NCI-H226 (cell line): ENCODE data around the gene C1QL4.
A peak's percentile ranks its signal among the peaks of the same experiment; 100 is the strongest.
"Not testable (repeated sequence)": the region's sequence is repeated elsewhere in the genome, so short reads cannot be mapped to it uniquely, and the experiment has no call there.

Experiments used
- DNase-seq: peaks from one replicate; pipeline ENCODE4 v3.0.0-alpha.2; 2015

C1QL4 gene

DNA sequence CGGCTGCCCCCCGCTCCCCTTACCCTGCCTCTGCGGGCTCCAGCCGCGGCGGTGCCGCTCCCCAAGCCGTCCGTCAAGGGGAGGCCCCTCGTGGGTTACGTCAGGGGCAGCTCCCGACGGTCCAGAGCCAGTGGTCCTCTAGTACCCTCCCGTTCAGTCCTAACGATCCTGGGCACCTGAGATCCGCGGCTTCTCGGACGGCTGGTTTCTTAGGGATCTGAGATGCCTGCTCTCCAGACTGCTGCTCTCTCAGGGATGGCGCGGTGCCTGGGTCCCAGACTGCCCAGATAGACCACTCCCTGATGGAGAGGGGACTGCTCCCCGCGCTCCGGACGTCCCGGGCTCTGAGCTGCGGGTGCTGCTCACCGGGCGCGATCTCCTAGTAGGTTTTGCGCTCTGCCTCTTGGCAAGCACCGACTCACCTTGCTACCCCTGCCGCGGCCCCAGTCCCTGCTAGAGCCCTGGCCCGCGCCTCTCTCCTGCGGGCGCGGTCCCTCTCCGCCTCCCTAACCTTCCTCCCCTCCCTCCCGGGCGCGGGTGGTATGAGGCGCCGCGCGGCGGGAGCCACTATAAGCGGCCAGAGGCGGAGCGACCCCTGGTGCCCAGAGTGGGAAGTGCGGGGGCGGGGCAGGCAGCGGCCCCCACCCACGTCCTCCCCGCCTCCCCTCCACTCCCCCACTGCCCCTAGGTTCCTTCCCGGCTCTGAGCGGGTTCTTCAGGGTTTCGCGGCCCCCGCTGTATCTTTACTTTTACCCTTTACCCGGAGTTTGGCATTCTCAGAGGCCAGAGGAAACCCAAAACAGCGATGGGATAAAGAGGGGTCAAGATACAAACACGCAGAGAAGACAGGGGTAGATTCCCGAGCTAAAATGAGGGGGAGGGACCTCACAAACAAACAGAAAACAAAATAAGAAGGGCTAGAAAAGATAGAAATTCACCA lies at the start of gene C1QL4:
C1QL4 (minus strand) TSS at position 544 of the 940 bp plus-strand sequence. CDS start 711 bp downstream, outside the sequence.
- DNase-seq, result peak; percentile 73

DNA sequence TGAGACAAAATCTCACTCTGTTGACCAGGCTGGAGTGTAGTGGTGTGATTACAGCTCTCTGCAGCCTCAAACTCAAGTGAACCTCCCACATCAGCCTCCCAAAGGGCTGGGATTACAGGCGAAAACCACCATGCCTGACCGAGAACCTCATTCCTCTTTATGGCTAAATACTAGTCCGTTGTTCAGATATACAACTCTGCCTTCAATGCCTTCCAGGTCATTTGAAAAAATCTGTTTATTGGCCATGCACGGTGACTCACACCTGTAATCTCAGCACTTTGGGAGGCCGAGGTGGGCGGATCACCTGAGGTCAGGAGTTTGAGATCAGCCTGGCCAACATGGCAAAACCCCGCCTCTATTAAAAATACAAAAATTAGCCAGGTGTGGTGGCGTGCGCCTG lies 43.2 kb upstream of the C1QL4 start:
- DNase-seq, result not testable (repeated sequence)

DNA sequence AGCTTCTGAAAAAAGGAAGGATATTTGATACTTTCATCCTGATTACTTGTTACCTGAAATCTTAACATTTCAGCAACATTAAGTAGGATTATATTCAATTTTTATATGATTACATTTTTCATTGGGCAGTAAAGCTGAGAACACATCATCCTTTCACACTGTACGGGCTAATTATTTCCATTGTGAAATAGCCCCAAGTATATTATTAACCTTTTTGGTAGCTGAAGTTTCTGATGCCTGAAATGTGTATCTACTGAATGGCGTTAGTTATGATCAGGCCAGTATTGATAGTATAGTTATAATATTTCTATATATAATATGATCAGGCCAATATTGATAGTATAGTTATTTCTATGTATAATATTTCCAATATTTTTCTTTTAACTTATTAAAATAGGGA lies 40.4 kb upstream of the C1QL4 start:
- no peak for DNase-seq

DNA sequence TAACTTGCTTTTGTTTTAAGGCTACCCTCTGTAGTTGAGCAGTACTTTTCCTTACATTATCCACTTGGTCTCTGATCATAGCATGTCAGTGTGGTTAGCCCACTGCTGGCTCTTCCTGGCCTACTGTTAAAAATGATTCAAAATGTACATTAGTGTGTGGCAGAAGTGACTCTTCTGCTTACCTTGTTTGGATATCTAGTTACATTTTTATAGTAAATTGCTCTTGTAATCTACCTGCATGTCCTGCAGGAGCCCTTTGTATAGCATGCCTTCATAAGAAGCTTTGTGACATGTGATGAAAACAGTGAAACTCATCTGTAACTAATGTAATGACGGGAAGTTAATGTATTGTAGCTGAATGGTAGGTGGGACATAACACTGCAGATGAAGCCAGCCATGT lies 38.4 kb upstream of the C1QL4 start:
- DNase-seq, result no peak

DNA sequence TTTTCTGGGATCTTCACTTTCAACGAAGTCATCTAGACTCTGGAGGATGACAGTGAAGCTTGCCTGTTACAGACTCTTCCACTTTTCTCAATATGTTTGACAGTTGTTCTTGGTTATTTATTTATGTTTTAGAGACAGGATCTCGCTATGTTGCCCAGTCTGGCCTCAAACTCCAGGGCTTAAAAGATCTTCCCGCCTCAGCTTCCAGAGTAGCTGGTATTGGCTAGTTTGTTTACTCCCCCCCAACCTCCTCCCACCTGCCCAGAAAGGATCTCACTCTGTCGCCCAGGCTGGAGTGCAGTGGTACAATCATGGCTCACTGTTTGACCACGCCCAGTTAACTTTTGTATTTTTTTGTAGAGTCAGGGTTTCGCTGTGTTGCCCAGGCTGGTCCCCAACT lies 33.6 kb upstream of the C1QL4 start:
- no peak for DNase-seq

DNA sequence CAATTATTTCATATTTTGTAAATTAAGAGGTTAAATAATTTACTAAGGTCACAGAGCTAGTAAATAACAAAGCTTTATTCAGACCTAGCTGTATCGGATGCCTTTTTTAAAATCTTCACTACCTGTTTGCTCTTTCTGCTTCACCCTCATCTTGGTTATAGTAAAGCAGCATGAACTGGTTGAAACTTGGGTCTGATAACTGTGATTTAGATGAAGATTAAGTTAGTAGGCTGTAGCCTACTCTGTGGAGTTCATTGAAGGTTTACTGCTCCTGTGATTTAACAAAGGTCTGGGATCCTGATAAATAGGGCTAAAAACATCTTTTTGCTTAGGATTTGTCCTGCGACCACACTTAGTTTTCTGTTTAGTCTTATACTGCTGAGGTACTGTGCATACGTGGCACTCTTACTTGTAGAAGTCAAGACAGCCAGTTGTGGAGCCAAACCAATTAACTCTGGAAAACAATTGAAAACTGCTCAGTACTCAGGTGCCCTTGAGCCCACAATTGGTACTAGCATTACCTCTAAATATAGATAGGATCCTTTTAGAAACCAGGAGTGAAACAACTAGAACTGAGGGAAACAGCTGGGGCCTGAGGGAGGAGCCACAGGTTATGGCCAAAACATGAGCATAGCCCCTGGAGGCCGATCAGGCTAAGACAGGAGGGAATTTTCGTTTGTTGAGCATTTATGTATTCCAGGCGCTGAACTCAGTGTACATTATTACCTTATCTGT lies 32.6 kb upstream of the C1QL4 start:
- DNase-seq, result peak; percentile 53

DNA sequence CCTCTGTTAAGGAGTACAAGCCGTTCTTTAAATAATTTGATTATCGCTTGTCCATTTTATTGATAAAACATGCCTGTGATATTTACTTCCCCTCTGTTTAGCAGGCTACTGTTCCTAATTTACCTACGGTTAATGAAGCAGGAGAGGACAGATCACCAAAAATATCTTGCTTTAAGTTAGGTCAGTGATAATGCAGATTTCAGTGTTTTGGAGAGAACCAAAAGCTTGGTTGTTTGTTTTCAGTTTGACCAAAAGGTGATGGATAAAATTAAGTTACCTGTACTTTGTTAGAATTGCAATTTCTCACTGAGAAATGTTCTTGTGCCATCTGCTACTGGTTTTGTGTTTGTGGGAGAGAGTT lies 31.2 kb upstream of the C1QL4 start:
- DNase-seq, result no peak

DNA sequence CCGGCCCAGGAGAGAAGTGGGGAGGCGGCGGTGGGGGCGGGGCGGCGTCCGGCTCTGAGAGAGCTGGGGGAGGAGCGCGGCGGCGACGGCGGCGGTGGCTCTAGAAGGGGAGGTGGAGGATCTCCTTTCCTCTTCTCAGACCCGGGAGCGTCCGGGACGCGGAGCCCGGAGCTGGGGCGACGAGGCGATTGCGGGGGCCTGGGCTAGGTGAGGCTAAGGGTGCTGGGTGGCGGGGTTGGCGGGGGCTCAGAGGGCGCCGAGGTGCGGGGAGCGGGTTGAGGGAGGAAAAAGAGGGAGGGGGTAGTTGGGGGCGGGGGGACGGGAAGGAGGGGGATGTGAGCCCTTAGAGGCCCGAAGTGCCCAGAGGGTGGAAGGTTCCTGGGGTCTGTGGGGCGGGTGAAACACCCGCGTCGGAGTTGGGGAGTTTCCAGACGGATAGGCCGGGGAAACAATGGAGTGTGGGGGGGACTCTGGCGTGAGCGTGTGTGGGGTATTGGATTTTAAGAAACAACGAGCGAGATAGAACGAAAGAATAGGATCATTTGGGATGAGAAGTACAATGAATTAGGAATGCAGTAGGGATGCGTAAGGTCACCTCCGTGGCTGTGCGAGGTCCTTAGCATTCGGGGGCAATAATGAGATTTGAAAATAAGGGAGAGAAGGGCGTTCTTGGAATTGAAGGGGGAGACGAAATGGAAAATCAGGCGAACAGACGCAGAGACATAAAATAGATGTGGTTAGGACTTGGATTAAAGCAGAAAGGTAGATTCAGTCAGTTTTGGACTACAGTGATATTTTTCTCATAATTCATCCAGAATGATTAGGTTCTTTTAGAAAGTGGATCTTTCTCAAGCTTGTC lies 30.6 kb upstream of the C1QL4 start, which contains the start of gene SPATS2:
SPATS2 (plus strand) TSS at position 82 of the 859 bp plus-strand sequence. CDS start 93,551 bp downstream, outside the sequence.
- peak; percentile 44 for DNase-seq

DNA sequence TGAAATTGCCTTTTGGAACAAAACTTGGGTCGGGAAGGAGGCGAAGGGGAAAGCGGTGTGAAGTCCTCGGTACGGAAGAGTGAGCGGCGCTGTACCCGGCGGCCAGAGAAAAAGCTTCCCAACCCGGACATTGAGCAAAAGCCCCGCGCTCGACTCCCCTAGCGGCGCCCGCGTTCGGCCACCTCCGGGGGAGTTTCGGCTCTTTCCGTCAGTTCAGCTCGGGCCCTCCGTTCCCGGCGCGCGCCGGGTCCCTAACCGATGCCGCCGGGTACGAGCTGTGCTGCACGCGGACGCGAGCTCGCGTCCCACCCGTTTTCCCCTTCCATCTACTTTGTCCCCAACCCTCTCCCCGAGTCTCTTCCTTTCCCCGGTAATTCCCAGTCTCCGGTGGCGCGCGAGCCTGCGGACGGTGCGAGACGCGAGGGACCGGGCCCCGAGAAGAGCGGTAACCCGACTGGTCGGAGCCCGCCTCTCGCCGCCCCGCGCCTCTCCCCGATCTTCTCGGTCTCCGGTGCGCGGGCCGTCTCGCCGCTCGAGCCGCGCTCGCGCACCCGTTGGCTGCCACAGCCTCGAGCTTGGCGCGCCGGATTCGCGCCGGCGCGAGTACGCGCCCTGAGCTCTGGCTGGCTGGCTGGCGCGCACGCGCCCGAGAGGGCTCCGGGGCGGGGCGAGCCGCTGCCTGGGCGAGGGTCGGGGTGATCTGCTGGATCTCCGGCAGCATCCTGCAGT lies 29.8 kb upstream of the C1QL4 start:
- DNase-seq, result peak; percentile 98

DNA sequence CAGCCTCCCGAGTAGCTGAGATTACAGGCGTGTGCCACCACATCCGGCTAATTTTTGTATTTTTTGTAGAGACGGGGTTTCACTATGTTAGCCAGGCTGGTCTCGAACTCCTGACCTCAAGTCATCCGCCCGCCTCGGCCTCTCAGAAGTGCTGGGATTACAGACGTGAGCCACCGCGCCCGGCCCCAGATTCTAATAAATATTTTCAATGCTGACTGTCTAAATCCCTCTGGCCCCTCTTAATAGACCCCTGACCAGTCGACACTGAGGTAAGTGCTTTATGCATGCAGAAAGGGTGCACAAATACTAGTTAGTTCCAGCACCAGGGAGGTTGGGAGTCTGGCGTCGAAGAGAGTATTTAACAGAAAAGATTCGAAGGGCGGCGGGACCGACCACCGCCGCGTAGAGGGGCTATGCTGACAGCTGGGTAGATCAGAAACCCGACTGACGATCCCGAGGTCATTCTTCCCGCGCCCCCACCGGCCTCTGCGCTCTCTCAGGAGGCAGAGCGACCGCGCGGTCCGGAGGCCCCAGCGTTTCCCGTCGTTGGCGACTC lies 29.2 kb upstream of the C1QL4 start:
- no peak for DNase-seq

DNA sequence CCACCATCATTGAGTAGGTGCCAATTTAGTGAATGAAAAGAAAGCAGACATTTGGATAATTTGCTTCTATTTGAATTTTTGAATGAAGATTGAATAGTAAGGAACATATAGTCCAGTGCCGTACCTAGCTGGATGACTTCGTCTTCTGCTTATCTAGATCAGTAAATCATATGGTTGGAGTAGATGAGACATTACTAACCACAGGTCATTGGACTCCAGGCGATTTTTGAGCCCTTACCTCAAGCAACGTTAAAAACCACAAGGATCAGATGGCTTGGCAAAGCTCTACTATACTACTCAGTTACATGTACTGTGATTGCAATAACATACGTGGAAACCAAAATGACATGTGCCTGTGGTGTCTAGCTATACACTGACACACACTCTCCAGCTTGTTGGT lies 28.6 kb upstream of the C1QL4 start:
- peak; percentile 91 for DNase-seq

DNA sequence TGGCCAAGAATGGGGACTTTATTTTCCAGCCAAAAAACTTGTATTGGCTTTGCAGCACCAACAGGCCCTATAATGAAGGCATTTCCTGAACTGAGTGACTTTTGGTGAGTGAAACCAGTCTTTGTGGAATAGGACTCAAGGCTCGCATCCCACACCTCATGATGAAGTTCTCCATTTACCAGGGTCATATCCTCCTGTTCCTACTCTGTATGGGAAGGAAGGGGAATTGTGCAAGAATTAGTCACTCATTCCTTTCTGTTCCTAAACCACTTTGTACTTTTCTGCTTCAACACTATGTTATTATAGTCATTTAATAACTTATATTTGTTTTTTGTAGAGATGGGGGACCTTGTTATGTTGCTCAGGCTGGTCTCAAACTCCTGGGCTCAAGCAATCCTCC lies 28.0 kb upstream of the C1QL4 start:
- peak; percentile 81 for DNase-seq

DNA sequence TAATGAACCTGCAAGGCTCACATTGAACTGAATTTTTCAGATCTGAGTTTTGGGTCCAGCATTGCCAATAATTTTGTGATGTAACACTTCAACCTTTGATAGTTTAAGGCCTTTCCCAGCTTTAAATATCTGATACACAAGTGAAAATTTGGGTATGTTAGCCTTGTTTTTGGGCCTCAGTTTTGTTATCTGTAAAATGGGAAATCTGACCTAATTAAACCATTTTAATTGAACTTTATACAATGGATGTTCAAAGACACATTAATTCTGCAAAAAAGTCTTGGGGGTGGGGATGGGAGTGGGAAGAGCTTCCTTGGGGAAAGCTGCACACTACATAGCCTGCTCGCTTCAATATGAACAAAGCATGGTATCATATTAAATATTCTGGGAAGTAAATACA lies 25.1 kb upstream of the C1QL4 start:
- DNase-seq, result no peak

DNA sequence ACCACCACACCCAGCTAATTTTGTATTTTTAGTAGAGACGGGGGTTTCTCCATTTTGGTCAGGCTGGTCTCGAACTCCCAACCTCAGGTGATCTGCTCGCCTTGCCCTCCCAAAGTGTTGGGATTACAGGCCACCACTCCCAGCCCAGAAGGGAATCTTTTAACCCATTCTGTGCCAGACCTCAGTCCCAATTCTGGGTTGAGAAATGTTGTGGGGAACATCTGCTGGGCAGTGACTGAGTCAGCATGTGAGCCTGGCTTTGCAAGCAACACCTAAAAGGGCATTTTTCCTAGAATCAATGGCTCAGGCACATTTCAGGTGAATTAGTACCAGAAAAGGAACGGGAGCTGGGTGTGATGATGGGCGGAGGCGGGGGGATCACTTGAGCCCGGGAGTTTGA lies 22.7 kb upstream of the C1QL4 start:
- no peak for DNase-seq

DNA sequence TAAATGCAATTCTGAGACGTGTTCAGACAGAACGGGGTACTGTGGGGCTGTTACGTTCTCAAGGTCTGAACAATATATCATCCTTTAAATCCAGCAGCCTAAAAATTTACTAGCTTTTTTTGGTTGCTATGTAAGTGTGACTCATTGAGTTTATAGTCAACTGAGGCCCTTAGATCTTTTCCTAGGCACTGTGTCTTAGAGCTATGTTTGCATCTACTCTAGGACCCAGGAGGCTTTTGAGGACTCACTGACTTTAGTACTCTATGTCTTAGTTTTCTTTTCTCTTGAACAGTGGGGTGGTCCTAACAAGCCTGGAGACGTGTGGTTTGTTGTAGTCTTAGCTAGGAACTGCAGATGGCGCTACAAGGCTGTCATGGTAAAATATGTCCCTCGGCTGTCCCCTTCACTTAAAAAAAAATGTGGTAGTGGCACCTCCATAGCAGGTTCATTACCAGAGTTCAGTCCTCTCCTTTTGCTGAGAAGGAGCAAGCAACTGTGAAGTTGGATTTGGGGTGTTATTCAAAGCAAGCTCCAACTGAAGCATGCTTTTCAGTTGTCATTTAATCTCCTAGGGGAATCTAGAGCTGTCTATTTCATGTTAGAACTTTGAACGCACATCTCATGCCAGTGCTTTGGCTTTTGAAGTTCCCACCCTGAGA lies 21.6 kb upstream of the C1QL4 start:
- DNase-seq, result peak; percentile 21

DNA sequence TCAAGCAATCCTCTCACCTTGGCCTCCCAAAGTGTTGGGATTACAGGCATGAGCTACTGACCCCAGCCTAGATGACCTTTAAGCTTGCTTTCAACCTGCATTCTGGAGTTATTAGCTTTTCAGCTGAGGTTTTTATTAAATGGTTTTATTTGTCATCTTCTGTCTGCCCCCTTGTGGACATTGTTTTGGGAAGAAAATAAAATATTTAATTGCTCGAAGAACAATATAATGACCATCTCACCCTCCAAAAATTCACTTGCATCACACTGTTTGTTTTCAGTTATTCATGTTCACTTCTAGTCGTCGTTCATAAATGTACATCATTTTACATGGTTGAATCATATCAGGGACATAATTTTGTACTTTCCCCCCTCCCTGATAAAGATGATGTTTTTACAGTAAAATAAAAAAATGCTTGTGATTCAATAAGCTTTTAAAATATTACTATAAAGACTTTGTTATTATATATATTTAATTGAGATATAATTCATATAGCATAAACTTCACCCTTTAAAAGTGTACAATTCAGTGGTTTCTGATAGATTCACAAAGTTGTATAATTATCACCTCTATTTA lies 20.2 kb upstream of the C1QL4 start:
- DNase-seq, result no peak

DNA sequence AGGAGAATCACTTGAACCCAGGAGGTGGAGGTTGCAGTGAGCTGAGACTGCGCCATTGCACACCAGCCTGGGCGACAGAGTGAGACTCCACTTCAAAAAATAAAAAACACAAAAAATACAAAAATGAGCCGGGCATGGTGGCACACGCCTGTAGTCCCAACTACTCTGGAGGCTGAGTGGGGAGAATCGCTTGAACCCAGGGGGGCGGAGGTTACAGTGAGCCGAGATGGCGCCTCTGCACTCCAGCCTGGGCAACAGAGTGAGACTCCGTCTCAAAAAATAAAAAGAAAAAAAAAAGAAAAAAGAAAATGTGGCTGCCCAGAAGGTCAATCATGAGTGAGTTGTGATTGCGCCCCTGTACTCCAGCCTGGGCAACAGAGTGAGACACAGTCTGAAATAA lies 18.9 kb upstream of the C1QL4 start:
- DNase-seq, result no peak

DNA sequence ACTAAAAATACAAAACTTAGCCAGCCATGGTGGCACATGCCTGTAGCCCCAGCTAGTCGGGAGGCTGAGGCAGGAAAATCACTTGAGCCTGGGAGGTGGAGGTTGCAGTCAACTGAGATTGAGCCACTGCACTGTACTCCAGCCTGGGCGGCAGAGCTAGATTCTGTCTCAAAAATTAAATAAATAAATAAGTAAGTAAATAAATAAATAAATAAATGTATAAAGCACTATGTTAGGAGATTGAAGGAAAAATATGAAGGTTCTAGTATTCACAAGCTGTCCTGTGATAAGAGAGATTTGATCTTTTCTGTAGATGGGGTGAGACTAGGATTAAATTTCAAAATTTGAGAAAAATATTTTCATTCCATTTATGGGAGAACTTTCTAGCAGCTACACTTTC lies 15.4 kb upstream of the C1QL4 start:
- no peak for DNase-seq

DNA sequence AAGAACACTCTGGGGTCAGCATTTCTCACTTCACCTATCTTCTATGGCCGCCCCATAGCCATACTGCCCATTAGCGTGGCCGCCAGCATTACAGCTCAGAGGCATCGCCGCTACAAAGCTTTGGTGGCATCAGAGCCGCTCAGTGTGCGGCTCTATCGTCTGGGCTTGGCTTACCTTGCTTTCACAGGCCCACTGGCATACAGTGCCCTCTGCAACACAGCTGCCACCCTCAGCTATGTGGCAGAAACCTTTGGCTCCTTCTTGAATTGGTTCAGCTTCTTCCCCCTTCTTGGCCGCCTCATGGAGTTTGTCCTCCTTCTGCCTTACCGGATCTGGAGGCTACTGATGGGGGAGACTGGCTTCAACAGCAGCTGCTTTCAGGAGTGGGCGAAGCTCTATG lies 12.3 kb upstream of the C1QL4 start:
- DNase-seq, result no peak

DNA sequence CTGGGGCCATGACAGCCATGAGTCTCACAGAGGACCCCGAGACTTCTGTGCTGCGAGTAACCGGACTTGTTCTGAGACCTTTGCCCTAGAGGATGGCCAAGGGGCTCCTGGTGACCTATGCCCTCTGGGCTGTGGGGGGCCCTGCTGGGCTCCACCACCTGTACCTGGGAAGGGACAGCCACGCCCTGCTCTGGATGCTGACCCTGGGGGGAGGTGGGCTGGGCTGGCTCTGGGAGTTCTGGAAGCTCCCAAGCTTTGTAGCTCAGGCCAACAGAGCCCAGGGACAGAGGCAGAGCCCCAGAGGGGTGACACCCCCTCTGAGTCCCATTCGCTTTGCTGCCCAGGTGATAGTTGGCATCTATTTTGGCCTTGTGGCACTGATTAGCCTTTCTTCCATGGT lies 11.8 kb upstream of the C1QL4 start:
- DNase-seq, result no peak
